GM10847 (cell line): ENCODE data around the gene TRIM66.

Experiments
- POLR2A ChIP-seq: IDR thresholded peaks from 2 replicates; pipeline ENCODE4 v1.6.1; 2011; ENCODE audit not compliant: insufficient read length; ENCODE audit errors: extremely low read depth

TRIM66 gene

GRCh38 chr11:8719211-8719649 is 36.8 kb upstream of the TRIM66 start:
- no peak for TF ChIP-seq POLR2A

GRCh38 chr11:8717876-8718753 is 35.6 kb upstream of the TRIM66 start:
- no peak for TF ChIP-seq POLR2A

GRCh38 chr11:8717544-8717875 is 35.0 kb upstream of the TRIM66 start:
- TF ChIP-seq POLR2A: no peak

- TF ChIP-seq POLR2A: no peak
These were observed 33.0 kb upstream of the TRIM66 start for GRCh38 chr11:8715501-8715900.

GRCh38 chr11:8714622-8715225 is 32.3 kb upstream of the TRIM66 start:
- TF ChIP-seq POLR2A: no peak

- TF ChIP-seq POLR2A: no peak
These were observed 31.4 kb upstream of the TRIM66 start for GRCh38 chr11:8713760-8714454.

GRCh38 chr11:8712506-8712905 is 30.0 kb upstream of the TRIM66 start:
- TF ChIP-seq POLR2A: no peak

GRCh38 chr11:8711895-8712442 is 29.5 kb upstream of the TRIM66 start:
- TF ChIP-seq POLR2A: no peak

GRCh38 chr11:8709777-8710176 is 27.3 kb upstream of the TRIM66 start:
- TF ChIP-seq POLR2A: no peak

- TF ChIP-seq POLR2A: no peak
These were observed 26.7 kb upstream of the TRIM66 start for GRCh38 chr11:8709002-8709672.

- TF ChIP-seq POLR2A: no peak
These were observed 25.2 kb upstream of the TRIM66 start for GRCh38 chr11:8707541-8708191.

GRCh38 chr11:8706673-8707432 is 24.4 kb upstream of the TRIM66 start:
- TF ChIP-seq POLR2A: no peak

GRCh38 chr11:8705146-8705545 is 22.7 kb upstream of the TRIM66 start:
- no peak for TF ChIP-seq POLR2A

GRCh38 chr11:8704136-8704535 is 21.7 kb upstream of the TRIM66 start:
- no peak for TF ChIP-seq POLR2A

- no peak for TF ChIP-seq POLR2A
These were observed 20.1 kb upstream of the TRIM66 start for GRCh38 chr11:8702598-8702915.
